ENCODE measurements around the gene SYNM.
"Not testable (repeated sequence)": the region's sequence is repeated elsewhere in the genome, so short reads cannot be mapped to it uniquely, and the experiment has no call there.

Gene SYNM

GRCh38 chr15:99109555-99110021, 4.7 kb downstream of the SYNM start:
- Histone ChIP-seq H3K4ac (ENCODE audit: low read length) (no peak overlapping the region), H2BK120ac (ENCODE audit: low read depth, low read length) (peak overlapping the region; percentile 19), H3K9ac (ENCODE audit: low read depth, low read length, poor library complexity) (no peak overlapping the region), H3K4me2 (ENCODE audit: insufficient read depth, low read length, poor library complexity, severe bottlenecking) (no peak overlapping the region), H3K4me1 (ENCODE audit: control insufficient read depth in 2 of 2, insufficient read depth in 1 of 2, low read depth in 1 of 2, low read length in 2 of 2) (peaks cover 0 to 4% of the 10 kb centered on the region in 2 donors), H2AFZ (ENCODE audit: low read length) (no peak overlapping the region), H2BK12ac (ENCODE audit: low read length) (no peak overlapping the region), H3K27me3 (ENCODE audit: control insufficient read depth in 3 of 3, insufficient read depth in 3 of 3, low read depth in 1 of 3, low read length in 3 of 3) (peaks cover 0 to 28% (median 10%) of the 10 kb centered on the region in 3 experiments), H3K9me3 (replicated peaks in 1 of 2; ENCODE audit: control insufficient read depth in 2 of 2, insufficient read depth in 1 of 2, low read depth in 1 of 2, low read length in 2 of 2) (no peaks in the 10 kb centered on the region), H2BK15ac (ENCODE audit: low read length) (no peak overlapping the region), H3K14ac (ENCODE audit: low read length) (no peak overlapping the region), H3K4me3 (ENCODE audit: low read length in 2 of 2) (no peak overlapping the region), H3K23ac (ENCODE audit: low read depth, low read length, poor library complexity) (peak overlapping the region; percentile 6), H2BK5ac (ENCODE audit: low read length) (no peak overlapping the region), H3K27ac (replicated peaks; ENCODE audit: low read length) (no peak overlapping the region), H3K18ac (ENCODE audit: low read length) (no peak overlapping the region), H3K79me1 (ENCODE audit: low read depth, low read length) (no peaks in the 10 kb centered on the region), H4K91ac (ENCODE audit: low read depth, low read length, poor library complexity) (no peak overlapping the region), H4K8ac (ENCODE audit: low read depth, low read length) (no peak overlapping the region), H3K36me3 (replicated peaks in 1 of 2; ENCODE audit: control insufficient read depth in 2 of 2, insufficient read depth in 2 of 2, low read length in 2 of 2) (peaks cover 0 to 15% of the 10 kb centered on the region in 2 donors), H2AK5ac (ENCODE audit: low read depth, low read length) (no peak overlapping the region)
- WGBS, 2 donors (ENCODE audit: extremely low coverage in 2 of 2, insufficient read length in 2 of 2, insufficient replicate concordance in 1 of 2): no CpG with 5 or more reads among the region's 10 CpGs
- no peak for DNase-seq (ENCODE audit: low spot score)

- H3K36me3 ChIP-seq (replicated peaks in 1 of 2; ENCODE audit: control insufficient read depth in 2 of 2, insufficient read depth in 2 of 2, low read length in 2 of 2): peaks cover 0 to 20% of the 10 kb centered on the region in 2 donors
- no peak overlapping the region for H3K4me3 ChIP-seq (ENCODE audit: low read length in 2 of 2)
- H3K9me3 ChIP-seq (replicated peaks in 1 of 2; ENCODE audit: control insufficient read depth in 2 of 2, insufficient read depth in 1 of 2, low read depth in 1 of 2, low read length in 2 of 2): no peaks in the 10 kb centered on the region
- no peak overlapping the region for H2BK15ac ChIP-seq (ENCODE audit: low read length)
- peaks cover 0 to 4% of the 10 kb centered on the region in 2 donors for H3K4me1 ChIP-seq (ENCODE audit: control insufficient read depth in 2 of 2, insufficient read depth in 1 of 2, low read depth in 1 of 2, low read length in 2 of 2)
- H2BK12ac ChIP-seq (ENCODE audit: low read length): no peak overlapping the region
- no peak overlapping the region for H3K9ac ChIP-seq (ENCODE audit: low read depth, low read length, poor library complexity)
- H3K14ac ChIP-seq (ENCODE audit: low read length): no peak overlapping the region
- peaks cover 0 to 26% (median 9%) of the 10 kb centered on the region in 3 experiments for H3K27me3 ChIP-seq (ENCODE audit: control insufficient read depth in 3 of 3, insufficient read depth in 3 of 3, low read depth in 1 of 3, low read length in 3 of 3)
- no peak overlapping the region for H2AFZ ChIP-seq (ENCODE audit: low read length)
- H3K18ac ChIP-seq (ENCODE audit: low read length): no peak overlapping the region
- H3K4me2 ChIP-seq (ENCODE audit: insufficient read depth, low read length, poor library complexity, severe bottlenecking): no peak overlapping the region
- H3K23ac ChIP-seq (ENCODE audit: low read depth, low read length, poor library complexity): peak overlapping the region; percentile 6
- no peak overlapping the region for H2AK5ac ChIP-seq (ENCODE audit: low read depth, low read length)
- no peak overlapping the region for H2BK120ac ChIP-seq (ENCODE audit: low read depth, low read length)
- H3K79me1 ChIP-seq (ENCODE audit: low read depth, low read length): no peaks in the 10 kb centered on the region
- no peak overlapping the region for H3K27ac ChIP-seq (replicated peaks; ENCODE audit: low read length)
- H4K8ac ChIP-seq (ENCODE audit: low read depth, low read length): no peak overlapping the region
- DNase-seq (ENCODE audit: low spot score): no peak
- WGBS, 2 donors (ENCODE audit: extremely low coverage in 2 of 2, insufficient read length in 2 of 2, insufficient replicate concordance in 1 of 2): no CpG with 5 or more reads among the region's 12 CpGs
- no peak overlapping the region for H3K4ac ChIP-seq (ENCODE audit: low read length)
- no peak overlapping the region for H4K91ac ChIP-seq (ENCODE audit: low read depth, low read length, poor library complexity)
- H2BK5ac ChIP-seq (ENCODE audit: low read length): no peak overlapping the region
Observed at GRCh38 chr15:99110093-99110492, 5.2 kb downstream of the SYNM start.

- no CpG with 5 or more reads among the region's 8 CpGs for WGBS, 2 donors (ENCODE audit: extremely low coverage in 2 of 2, insufficient read length in 2 of 2, insufficient replicate concordance in 1 of 2)
- peaks cover 0 to 20% (median 4%) of the 10 kb centered on the region in 3 experiments for H3K27me3 ChIP-seq (ENCODE audit: control insufficient read depth in 3 of 3, insufficient read depth in 3 of 3, low read depth in 1 of 3, low read length in 3 of 3)
- peaks cover 0 to 4% of the 10 kb centered on the region in 2 donors for H3K4me1 ChIP-seq (ENCODE audit: control insufficient read depth in 2 of 2, insufficient read depth in 1 of 2, low read depth in 1 of 2, low read length in 2 of 2)
- no peak overlapping the region for H2BK120ac ChIP-seq (ENCODE audit: low read depth, low read length)
- no peak overlapping the region for H3K18ac ChIP-seq (ENCODE audit: low read length)
- no peaks in the 10 kb centered on the region for H3K79me1 ChIP-seq (ENCODE audit: low read depth, low read length)
- H3K4ac ChIP-seq (ENCODE audit: low read length): no peak overlapping the region
- no peak overlapping the region for H3K23ac ChIP-seq (ENCODE audit: low read depth, low read length, poor library complexity)
- no peak overlapping the region for H2AFZ ChIP-seq (ENCODE audit: low read length)
- no peak for DNase-seq (ENCODE audit: low spot score)
- H3K27ac ChIP-seq (replicated peaks; ENCODE audit: low read length): no peak overlapping the region
- H3K14ac ChIP-seq (ENCODE audit: low read length): no peak overlapping the region
- no peak overlapping the region for H3K4me3 ChIP-seq (ENCODE audit: low read length in 2 of 2)
- no peaks in the 10 kb centered on the region for H3K9me3 ChIP-seq (replicated peaks in 1 of 2; ENCODE audit: control insufficient read depth in 2 of 2, insufficient read depth in 1 of 2, low read depth in 1 of 2, low read length in 2 of 2)
- H2BK5ac ChIP-seq (ENCODE audit: low read length): no peak overlapping the region
- no peak overlapping the region for H2BK12ac ChIP-seq (ENCODE audit: low read length)
- no peak overlapping the region for H3K9ac ChIP-seq (ENCODE audit: low read depth, low read length, poor library complexity)
- H2BK15ac ChIP-seq (ENCODE audit: low read length): no peak overlapping the region
- no peak overlapping the region for H4K91ac ChIP-seq (ENCODE audit: low read depth, low read length, poor library complexity)
- no peak overlapping the region for H3K4me2 ChIP-seq (ENCODE audit: insufficient read depth, low read length, poor library complexity, severe bottlenecking)
- H4K8ac ChIP-seq (ENCODE audit: low read depth, low read length): no peak overlapping the region
- H2AK5ac ChIP-seq (ENCODE audit: low read depth, low read length): no peak overlapping the region
- peaks cover 0 to 21% of the 10 kb centered on the region in 2 donors for H3K36me3 ChIP-seq (replicated peaks in 1 of 2; ENCODE audit: control insufficient read depth in 2 of 2, insufficient read depth in 2 of 2, low read length in 2 of 2)
Observed at GRCh38 chr15:99110581-99111320, 5.9 kb downstream of the SYNM start.

GRCh38 chr15:99111641-99112040, 6.8 kb downstream of the SYNM start:
- H3K23ac ChIP-seq (ENCODE audit: low read depth, low read length, poor library complexity); H2BK12ac ChIP-seq (ENCODE audit: low read length); H3K18ac ChIP-seq (ENCODE audit: low read length); H3K9me3 ChIP-seq (replicated peaks in 1 of 2; ENCODE audit: control insufficient read depth in 2 of 2, insufficient read depth in 1 of 2, low read depth in 1 of 2, low read length in 2 of 2); H3K9ac ChIP-seq (ENCODE audit: low read depth, low read length, poor library complexity); H2AK5ac ChIP-seq (ENCODE audit: low read depth, low read length); H3K4me1 ChIP-seq (ENCODE audit: control insufficient read depth in 2 of 2, insufficient read depth in 1 of 2, low read depth in 1 of 2, low read length in 2 of 2); DNase-seq (ENCODE audit: low spot score); H2BK5ac ChIP-seq (ENCODE audit: low read length); H2BK15ac ChIP-seq (ENCODE audit: low read length); H3K4me2 ChIP-seq (ENCODE audit: insufficient read depth, low read length, poor library complexity, severe bottlenecking); H3K14ac ChIP-seq (ENCODE audit: low read length); H3K27ac ChIP-seq (replicated peaks; ENCODE audit: low read length); H2BK120ac ChIP-seq (ENCODE audit: low read depth, low read length); H3K4ac ChIP-seq (ENCODE audit: low read length); H3K79me1 ChIP-seq (ENCODE audit: low read depth, low read length); H2AFZ ChIP-seq (ENCODE audit: low read length); H4K8ac ChIP-seq (ENCODE audit: low read depth, low read length); H3K4me3 ChIP-seq (ENCODE audit: low read length in 2 of 2); H4K91ac ChIP-seq (ENCODE audit: low read depth, low read length, poor library complexity): not testable (repeated sequence)
- peaks cover 0 to 11% (median 3%) of the 10 kb centered on the region in 3 experiments for H3K27me3 ChIP-seq (ENCODE audit: control insufficient read depth in 3 of 3, insufficient read depth in 3 of 3, low read depth in 1 of 3, low read length in 3 of 3)
- H3K36me3 ChIP-seq (replicated peaks in 1 of 2; ENCODE audit: control insufficient read depth in 2 of 2, insufficient read depth in 2 of 2, low read length in 2 of 2): peaks cover 0 to 26% of the 10 kb centered on the region in 2 donors
- no CpG with 5 or more reads among the region's 8 CpGs for WGBS, 2 donors (ENCODE audit: extremely low coverage in 2 of 2, insufficient read length in 2 of 2, insufficient replicate concordance in 1 of 2)
